Ovary (tissue), 9 donors: Measurements from ENCODE around the gene HINT3. TPM values are rescaled to one million over a fixed set of nuclear protein-coding genes. Genes with fewer than 3 reads are reported as not detected.
"Not testable (repeated sequence)": the region's sequence is repeated elsewhere in the genome, so short reads cannot be mapped to it uniquely, and the experiment has no call there.

ENCODE experiments used
- DNase-seq, 5 donors: peaks; one replicate each; pipeline ENCODE4 v3.0.0-alpha.2; 2019 to 2020
- H3K27ac ChIP-seq, 2 donors: fragments of 200-600 bp; one replicate each; pipeline versions ENCODE4 v1.5.1 to v1.8.0; 2019 to 2022
- H3K27me3 ChIP-seq: fragments of 200-600 bp; one replicate; pipeline ENCODE4 v1.8.0; 2022
- H3K36me3 ChIP-seq: fragments of 200-600 bp; sonication (generic); one replicate; pipeline ENCODE4 v1.5.1; 2019
- H3K4me1 ChIP-seq: one replicate; pipeline ENCODE4 v1.8.1; 2013; ENCODE audit warnings: mild to moderate bottlenecking, moderate library complexity; ENCODE audit not compliant: insufficient read depth
- H3K4me3 ChIP-seq: fragments of 200-600 bp; sonication (generic); one replicate; pipeline ENCODE4 v1.5.1; 2017
- H3K9me3 ChIP-seq, 2 donors: fragments of 200-600 bp in 1 of 2; sonication (generic) in 1 of 2; one replicate each; pipeline versions ENCODE4 v1.5.1 to v1.8.1; 2013 to 2019; ENCODE audit warnings: mild to moderate bottlenecking in 1 of 2, moderate library complexity in 1 of 2
- CTCF ChIP-seq, 3 donors: fragments of 450-650 bp in 2 of 3; fragments of 200-600 bp in 1 of 3; IDR thresholded peaks; one replicate each; pipeline versions ENCODE4 v1.5.1 to v1.8.0; 2016 to 2022; ENCODE audit warnings: antibody characterized with exemption in 3 of 3, mild to moderate bottlenecking in 1 of 3
- EP300 ChIP-seq: sonication (generic); formaldehyde crosslinking; IDR thresholded peaks from one replicate; pipeline ENCODE4 v1.6.1; 2017; ENCODE audit warnings: antibody characterized with exemption
- POLR2A ChIP-seq: fragments of 450-650 bp; IDR thresholded peaks from one replicate; pipeline ENCODE4 v1.6.1; 2017; ENCODE audit warnings: antibody characterized with exemption, mild to moderate bottlenecking, moderate library complexity
- WGBS, 3 donors: extraction: QIAGEN DNeasy Blood & Tissue Kit in 1 of 3; methylation state at CpG; one replicate each; pipeline versions ENCODE4 v1.1.5 to v1.1.7; 2013 to 2017; 5-methylcytosine and 5-hydroxymethylcytosine counted together
- intact Hi-C, 4 donors: fragments of 100-400 bp; cut with DNase I; formaldehyde crosslinking; loops; one replicate each; pipeline versions ENCODE4 v1.11.0 to v1.15.1; 2022 to 2023
- polyA plus RNA-seq, 2 donors: library from polyadenylated mRNA; stranded (reverse); fragments of 200-250 nt in 1 of 2; fragments of 350-450 nt in 1 of 2; fragmentation: Illumina TruSeq in 1 of 2; extraction: RNeasy Lipid Tissue Mini Kit (QIAGEN cat#74804) in 1 of 2; gene quantifications; one replicate each; pipeline ENCODE4 v1.2.3, GENCODE V29; 2013 to 2014
- total RNA-seq, 7 donors: library from RNA; depleted of rRNA in 2 of 7; stranded (reverse); fragments of >200 nt in 2 of 7; fragmentation: NEBNext Ultra II Directional in 3 of 7; extraction: Animal tissue kit (Norgen Biotek cat#: 25700) in 3 of 7; gene quantifications; one replicate each; pipeline versions ENCODE4 v1.1.0 to v1.2.4, GENCODE V29; 2016 to 2023
- donor health status: DM: no; HTN: no; CAD: no; lungs with moderate emphysema.
- donor health status: DM: no; HTN: no; CAD: no.
- donor health status: Bipolar disorder and iron deficiency.
- donor health status: DM: yes; HTN: yes; CAD: no.
- donor health status: DM: no; HTN: no; CAD: no.
- donor health status: DM: yes; HTN: yes; CAD: no.

Gene HINT3
- total and polyA plus RNA-seq, 9 donors: 10.3 to 20.4 (median 18.0) TPM

DNA sequence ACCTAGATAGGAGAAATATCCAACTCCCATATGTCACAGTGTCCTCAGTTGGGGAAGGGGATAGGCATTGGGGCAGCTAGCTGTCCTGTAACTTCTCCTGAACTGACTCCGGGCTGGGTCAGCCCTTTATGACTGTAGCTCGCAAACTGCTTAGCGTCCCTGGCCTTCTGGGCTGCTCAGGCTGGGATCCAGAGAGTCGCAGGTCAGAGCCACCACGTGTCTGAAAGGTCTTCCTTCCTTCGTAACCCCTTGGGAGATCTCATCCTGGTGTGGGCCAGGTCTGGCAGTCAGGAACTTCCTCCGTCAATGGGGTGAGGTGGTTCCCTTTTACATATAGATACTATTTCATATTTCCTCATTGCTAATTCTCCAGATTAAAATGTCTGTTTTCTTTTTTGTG, 28.8 kb upstream of the HINT3 start:
- TF ChIP-seq POLR2A: no peak
- no peak for DNase-seq
- intact Hi-C loops: no loop called here
- Histone ChIP-seq H3K9me3 (no peaks in the 10 kb centered on the region), H3K27me3 (no peaks in the 10 kb centered on the region), H3K4me1 (no peaks in the 10 kb centered on the region), H3K27ac (no peak overlapping the region), H3K4me3 (no peak overlapping the region), H3K36me3 (no peaks in the 10 kb centered on the region)
- 59 to 76% (median 64%) methylated on average over 7 of the region's 7 CpGs for WGBS, 3 donors

DNA sequence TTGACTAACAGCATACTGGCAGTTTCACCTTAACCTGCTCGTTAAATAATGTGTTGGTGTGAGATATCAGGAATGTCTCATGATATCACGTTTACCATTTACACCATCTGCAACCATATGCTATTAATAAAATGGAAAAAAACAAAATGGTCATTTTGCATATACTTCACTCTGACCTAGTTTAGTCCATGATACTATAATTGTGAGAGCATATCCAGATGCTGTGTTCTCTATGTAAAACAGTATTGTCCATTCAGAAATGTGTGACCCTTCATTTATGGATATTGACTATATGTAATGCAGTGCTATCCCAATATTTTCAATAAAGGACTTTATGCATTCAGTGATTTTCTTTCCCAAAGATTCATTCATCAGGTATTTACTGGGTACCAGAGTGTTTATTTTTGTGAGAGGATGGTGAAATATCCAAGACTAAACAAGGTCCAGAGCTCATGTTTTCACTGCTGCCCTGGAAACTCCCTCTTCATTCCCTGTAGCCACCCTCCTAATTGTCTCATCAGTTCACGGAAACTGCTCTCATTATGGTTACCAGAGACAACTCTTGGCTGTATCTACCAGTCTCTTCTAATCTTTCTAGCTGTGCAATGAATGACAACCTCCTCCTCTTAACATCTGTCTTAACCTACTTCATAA, 25.7 kb upstream of the HINT3 start:
- no peaks in the 10 kb centered on the region for H3K4me1 ChIP-seq
- H3K4me3 ChIP-seq: no peak overlapping the region
- no peak for DNase-seq
- H3K36me3 ChIP-seq: no peaks in the 10 kb centered on the region
- no peak overlapping the region for H3K27ac ChIP-seq
- no peaks in the 10 kb centered on the region for H3K9me3 ChIP-seq
- 63 to 71% (median 65%) methylated on average over 3 of the region's 3 CpGs for WGBS, 3 donors
- TF ChIP-seq POLR2A (no peak), EP300 (no peak)
- H3K27me3 ChIP-seq: no peaks in the 10 kb centered on the region
- intact Hi-C loops: no loop called here

- no peaks in the 10 kb centered on the region for H3K27me3 ChIP-seq
- TF ChIP-seq EP300 (no peak), POLR2A (no peak), CTCF (IDR thresholded peaks at IDR 0.05) (no peak)
- DNase-seq: no peak
- H3K9me3 ChIP-seq: no peaks in the 10 kb centered on the region
- no peaks in the 10 kb centered on the region for H3K4me1 ChIP-seq
- H3K27ac ChIP-seq: no peak overlapping the region
- intact Hi-C loops: no loop called here
- WGBS, 3 donors: 89 to 92% (median 92%) methylated on average over 4 of the region's 4 CpGs
- no peak overlapping the region for H3K4me3 ChIP-seq
- no peaks in the 10 kb centered on the region for H3K36me3 ChIP-seq
These were observed 24.7 kb upstream of the HINT3 start for GRCh38 chr6:125931733-125932450.

GRCh38 chr6:125932451-125932795, 24.1 kb upstream of the HINT3 start:
- no peaks in the 10 kb centered on the region for H3K36me3 ChIP-seq
- intact Hi-C loops: no loop called here
- no peak overlapping the region for H3K27ac ChIP-seq
- H3K9me3 ChIP-seq: no peaks in the 10 kb centered on the region
- H3K4me3 ChIP-seq: no peak overlapping the region
- H3K27me3 ChIP-seq: no peaks in the 10 kb centered on the region
- no peak for DNase-seq
- H3K4me1 ChIP-seq: no peaks in the 10 kb centered on the region
- no peak for TF ChIP-seq CTCF (IDR thresholded peaks at IDR 0.05)
- no peak for TF ChIP-seq EP300
- no peak for TF ChIP-seq POLR2A

- H3K4me1 ChIP-seq, H3K9me3 ChIP-seq, H3K27ac ChIP-seq, H3K4me3 ChIP-seq, intact Hi-C loops, DNase-seq, H3K27me3 ChIP-seq, H3K36me3 ChIP-seq: not testable (repeated sequence)
- WGBS, 3 donors: 83 to 88% (median 86%) methylated on average over 5 of the region's 5 CpGs
These were observed 21.1 kb upstream of the HINT3 start for GRCh38 chr6:125935520-125935919.

DNA sequence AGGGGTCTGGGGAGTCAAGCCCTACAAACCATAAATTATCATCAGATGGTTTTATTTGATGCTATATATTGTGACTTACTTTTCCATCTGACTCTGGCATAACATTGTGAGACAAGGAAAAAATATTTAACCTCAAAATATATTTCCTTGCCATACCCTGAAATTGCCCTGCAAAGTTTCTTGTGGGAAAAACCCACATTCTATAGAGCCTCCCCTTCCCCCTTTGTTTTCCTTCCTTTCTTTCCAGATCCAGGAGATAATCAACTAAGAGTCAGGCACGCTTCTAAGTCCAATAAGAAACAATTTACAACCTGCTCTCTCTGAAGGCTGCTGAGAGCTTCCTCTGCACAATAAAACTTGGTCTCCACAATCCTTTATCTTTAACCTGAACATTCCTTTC, 17.5 kb upstream of the HINT3 start:
- H3K4me3 ChIP-seq: no peak overlapping the region
- no peaks in the 10 kb centered on the region for H3K36me3 ChIP-seq
- no peak for DNase-seq
- H3K27me3 ChIP-seq: no peaks in the 10 kb centered on the region
- H3K4me1 ChIP-seq: no peaks in the 10 kb centered on the region
- 57 to 92% (median 60%) methylated on average over 1 of the region's 1 CpG for WGBS, 3 donors
- TF ChIP-seq CTCF (IDR thresholded peaks at IDR 0.05): no peak
- TF ChIP-seq POLR2A: no peak
- no peak for TF ChIP-seq EP300
- H3K9me3 ChIP-seq: no peaks in the 10 kb centered on the region
- H3K27ac ChIP-seq: no peak overlapping the region
- intact Hi-C loops: no loop called here
